ENCODE data around the gene APOO. TPM values are rescaled to one million over a fixed set of nuclear protein-coding genes. Genes with fewer than 3 reads are reported as not detected.

APOO gene
- total and polyA plus RNA-seq, 2 experiments from 2014 or later = 32.8 to 72.4 TPM

- TF ChIP-seq CTCF (conservative IDR thresholded peaks at IDR 0.05; ENCODE audit: low read depth in 2 of 2) = no peak
- no peak for TF ChIP-seq EZH2phosphoT487 (IDR thresholded peaks at IDR 0.05; ENCODE audit: unreplicated experiment)
- no peak for TF ChIP-seq ZNF114 (CRISPR knock-in tag; IDR thresholded peaks at IDR 0.05)
- TF ChIP-seq, protein P1, sequence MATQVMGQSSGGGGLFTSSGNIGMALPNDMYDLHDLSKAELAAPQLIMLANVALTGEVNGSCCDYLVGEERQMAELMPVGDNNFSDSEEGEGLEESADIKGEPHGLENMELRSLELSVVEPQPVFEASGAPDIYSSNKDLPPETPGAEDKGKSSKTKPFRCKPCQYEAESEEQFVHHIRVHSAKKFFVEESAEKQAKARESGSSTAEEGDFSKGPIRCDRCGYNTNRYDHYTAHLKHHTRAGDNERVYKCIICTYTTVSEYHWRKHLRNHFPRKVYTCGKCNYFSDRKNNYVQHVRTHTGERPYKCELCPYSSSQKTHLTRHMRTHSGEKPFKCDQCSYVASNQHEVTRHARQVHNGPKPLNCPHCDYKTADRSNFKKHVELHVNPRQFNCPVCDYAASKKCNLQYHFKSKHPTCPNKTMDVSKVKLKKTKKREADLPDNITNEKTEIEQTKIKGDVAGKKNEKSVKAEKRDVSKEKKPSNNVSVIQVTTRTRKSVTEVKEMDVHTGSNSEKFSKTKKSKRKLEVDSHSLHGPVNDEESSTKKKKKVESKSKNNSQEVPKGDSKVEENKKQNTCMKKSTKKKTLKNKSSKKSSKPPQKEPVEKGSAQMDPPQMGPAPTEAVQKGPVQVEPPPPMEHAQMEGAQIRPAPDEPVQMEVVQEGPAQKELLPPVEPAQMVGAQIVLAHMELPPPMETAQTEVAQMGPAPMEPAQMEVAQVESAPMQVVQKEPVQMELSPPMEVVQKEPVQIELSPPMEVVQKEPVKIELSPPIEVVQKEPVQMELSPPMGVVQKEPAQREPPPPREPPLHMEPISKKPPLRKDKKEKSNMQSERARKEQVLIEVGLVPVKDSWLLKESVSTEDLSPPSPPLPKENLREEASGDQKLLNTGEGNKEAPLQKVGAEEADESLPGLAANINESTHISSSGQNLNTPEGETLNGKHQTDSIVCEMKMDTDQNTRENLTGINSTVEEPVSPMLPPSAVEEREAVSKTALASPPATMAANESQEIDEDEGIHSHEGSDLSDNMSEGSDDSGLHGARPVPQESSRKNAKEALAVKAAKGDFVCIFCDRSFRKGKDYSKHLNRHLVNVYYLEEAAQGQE (IDR thresholded peaks at IDR 0.05; ENCODE audit: unreplicated experiment) = no peak
- TF ChIP-seq CREB1 (CRISPR knock-in tag; IDR thresholded peaks at IDR 0.05; ENCODE audit: low read depth) = no peak
- TF ChIP-seq, protein P2, sequence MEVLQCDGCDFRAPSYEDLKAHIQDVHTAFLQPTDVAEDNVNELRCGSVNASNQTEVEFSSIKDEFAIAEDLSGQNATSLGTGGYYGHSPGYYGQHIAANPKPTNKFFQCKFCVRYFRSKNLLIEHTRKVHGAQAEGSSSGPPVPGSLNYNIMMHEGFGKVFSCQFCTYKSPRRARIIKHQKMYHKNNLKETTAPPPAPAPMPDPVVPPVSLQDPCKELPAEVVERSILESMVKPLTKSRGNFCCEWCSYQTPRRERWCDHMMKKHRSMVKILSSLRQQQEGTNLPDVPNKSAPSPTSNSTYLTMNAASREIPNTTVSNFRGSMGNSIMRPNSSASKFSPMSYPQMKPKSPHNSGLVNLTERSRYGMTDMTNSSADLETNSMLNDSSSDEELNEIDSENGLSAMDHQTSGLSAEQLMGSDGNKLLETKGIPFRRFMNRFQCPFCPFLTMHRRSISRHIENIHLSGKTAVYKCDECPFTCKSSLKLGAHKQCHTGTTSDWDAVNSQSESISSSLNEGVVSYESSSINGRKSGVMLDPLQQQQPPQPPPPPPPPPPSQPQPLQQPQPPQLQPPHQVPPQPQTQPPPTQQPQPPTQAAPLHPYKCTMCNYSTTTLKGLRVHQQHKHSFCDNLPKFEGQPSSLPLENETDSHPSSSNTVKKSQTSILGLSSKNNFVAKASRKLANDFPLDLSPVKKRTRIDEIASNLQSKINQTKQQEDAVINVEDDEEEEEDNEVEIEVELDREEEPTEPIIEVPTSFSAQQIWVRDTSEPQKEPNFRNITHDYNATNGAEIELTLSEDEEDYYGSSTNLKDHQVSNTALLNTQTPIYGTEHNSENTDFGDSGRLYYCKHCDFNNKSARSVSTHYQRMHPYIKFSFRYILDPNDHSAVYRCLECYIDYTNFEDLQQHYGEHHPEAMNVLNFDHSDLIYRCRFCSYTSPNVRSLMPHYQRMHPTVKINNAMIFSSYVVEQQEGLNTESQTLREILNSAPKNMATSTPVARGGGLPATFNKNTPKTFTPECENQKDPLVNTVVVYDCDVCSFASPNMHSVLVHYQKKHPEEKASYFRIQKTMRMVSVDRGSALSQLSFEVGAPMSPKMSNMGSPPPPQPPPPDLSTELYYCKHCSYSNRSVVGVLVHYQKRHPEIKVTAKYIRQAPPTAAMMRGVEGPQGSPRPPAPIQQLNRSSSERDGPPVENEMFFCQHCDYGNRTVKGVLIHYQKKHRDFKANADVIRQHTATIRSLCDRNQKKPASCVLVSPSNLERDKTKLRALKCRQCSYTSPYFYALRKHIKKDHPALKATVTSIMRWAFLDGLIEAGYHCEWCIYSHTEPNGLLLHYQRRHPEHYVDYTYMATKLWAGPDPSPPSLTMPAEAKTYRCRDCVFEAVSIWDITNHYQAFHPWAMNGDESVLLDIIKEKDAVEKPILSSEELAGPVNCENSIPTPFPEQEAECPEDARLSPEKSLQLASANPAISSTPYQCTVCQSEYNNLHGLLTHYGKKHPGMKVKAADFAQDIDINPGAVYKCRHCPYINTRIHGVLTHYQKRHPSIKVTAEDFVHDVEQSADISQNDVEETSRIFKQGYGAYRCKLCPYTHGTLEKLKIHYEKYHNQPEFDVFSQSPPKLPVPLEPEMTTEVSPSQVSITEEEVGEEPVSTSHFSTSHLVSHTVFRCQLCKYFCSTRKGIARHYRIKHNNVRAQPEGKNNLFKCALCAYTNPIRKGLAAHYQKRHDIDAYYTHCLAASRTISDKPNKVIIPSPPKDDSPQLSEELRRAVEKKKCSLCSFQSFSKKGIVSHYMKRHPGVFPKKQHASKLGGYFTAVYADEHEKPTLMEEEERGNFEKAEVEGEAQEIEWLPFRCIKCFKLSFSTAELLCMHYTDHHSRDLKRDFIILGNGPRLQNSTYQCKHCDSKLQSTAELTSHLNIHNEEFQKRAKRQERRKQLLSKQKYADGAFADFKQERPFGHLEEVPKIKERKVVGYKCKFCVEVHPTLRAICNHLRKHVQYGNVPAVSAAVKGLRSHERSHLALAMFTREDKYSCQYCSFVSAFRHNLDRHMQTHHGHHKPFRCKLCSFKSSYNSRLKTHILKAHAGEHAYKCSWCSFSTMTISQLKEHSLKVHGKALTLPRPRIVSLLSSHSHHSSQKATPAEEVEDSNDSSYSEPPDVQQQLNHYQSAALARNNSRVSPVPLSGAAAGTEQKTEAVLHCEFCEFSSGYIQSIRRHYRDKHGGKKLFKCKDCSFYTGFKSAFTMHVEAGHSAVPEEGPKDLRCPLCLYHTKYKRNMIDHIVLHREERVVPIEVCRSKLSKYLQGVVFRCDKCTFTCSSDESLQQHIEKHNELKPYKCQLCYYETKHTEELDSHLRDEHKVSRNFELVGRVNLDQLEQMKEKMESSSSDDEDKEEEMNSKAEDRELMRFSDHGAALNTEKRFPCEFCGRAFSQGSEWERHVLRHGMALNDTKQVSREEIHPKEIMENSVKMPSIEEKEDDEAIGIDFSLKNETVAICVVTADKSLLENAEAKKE (CRISPR knock-in tag; IDR thresholded peaks at IDR 0.05) = no peak
- no peak for TF ChIP-seq ZNF331 (CRISPR knock-in tag; IDR thresholded peaks at IDR 0.05; ENCODE audit: low read depth)
- peaks cover 6% of the 10 kb centered on the region; the same call in 2 of the 3 replicates for H3K36me3 Mint-ChIP-seq (ENCODE audit: low read depth)
These were observed 58.5 kb downstream of the APOO start for GRCh38 chrX:23849241-23849640.

More at GRCh38 chrX:23849241-23849640, 58.5 kb downstream of the APOO start:
- no peaks in the 10 kb centered on the region for H3F3A ChIP-seq (replicated peaks; ENCODE audit: low read depth)
- no peak overlapping the region for H3K4me3 ChIP-seq
- Mint-ChIP-seq H3K27ac (no peak overlapping the region), H3K4me1 (peaks cover 9% of the 10 kb centered on the region), H3K27me3 (ENCODE audit: insufficient read depth, low read depth, poor library complexity) (no peaks in the 10 kb centered on the region), H3K9me3 (no peaks in the 10 kb centered on the region), H3K4me3 (no peak overlapping the region)
- H3K27ac ChIP-seq (ENCODE audit: low read depth) = no peak overlapping the region
- no peak for DNase-seq (ENCODE audit: low spot score)
- H3K4me1 ChIP-seq (ENCODE audit: insufficient read depth) = peaks cover 3% of the 10 kb centered on the region; the same call in 1 of the 2 replicates
- no peak overlapping the region for H2AFZ ChIP-seq
- no peak for ATAC-seq
- no peaks in the 10 kb centered on the region for H3K27me3 ChIP-seq (ENCODE audit: insufficient read depth)
- H3K36me3 ChIP-seq (ENCODE audit: insufficient read depth) = no peaks in the 10 kb centered on the region
- H3K4me2 ChIP-seq = no peak overlapping the region
- H4K20me1 ChIP-seq (replicated peaks; ENCODE audit: insufficient read depth) = no peaks in the 10 kb centered on the region
- no peaks in the 10 kb centered on the region for H3K79me2 ChIP-seq (replicated peaks; ENCODE audit: insufficient read depth)
- H3K9me2 ChIP-seq (ENCODE audit: insufficient read depth) = no peaks in the 10 kb centered on the region
